Transverse colon (tissue), 4 donors: ENCODE data around the gene NNMT. TPM values are rescaled to one million over a fixed set of nuclear protein-coding genes. Genes with fewer than 3 reads are reported as not detected.

ENCODE experiments used
- DNase-seq: peaks from one replicate; pipeline ENCODE4 v3.0.0-alpha.2; 2019
- H3K27ac ChIP-seq, 4 donors: fragments of 200-600 bp; sonication (generic); 2 replicates each; pipeline ENCODE4 v1.5.1; 2016 to 2018; ENCODE audit warnings: inconsistent platforms in 4 of 4
- H3K27me3 ChIP-seq: fragments of 200-600 bp; sonication (generic); 2 replicates; pipeline ENCODE4 v1.5.1; 2017; ENCODE audit warnings: inconsistent platforms
- H3K36me3 ChIP-seq, 4 donors: fragments of 200-600 bp; sonication (generic); 2 replicates each; pipeline ENCODE4 v1.5.1; 2017 to 2019; ENCODE audit warnings: inconsistent platforms in 4 of 4
- H3K4me1 ChIP-seq, 4 donors: fragments of 200-600 bp; sonication (generic); 2 replicates each; pipeline ENCODE4 v1.5.1; 2017 to 2020; ENCODE audit warnings: inconsistent platforms in 4 of 4
- H3K4me3 ChIP-seq, 4 donors: fragments of 200-600 bp; sonication (generic); 1 replicate in 1 of 4; 2 replicates in 3 of 4; pipeline versions ENCODE4 v1.5.1 to v1.6.1; 2017 to 2019; ENCODE audit warnings: inconsistent platforms in 4 of 4
- H3K9me3 ChIP-seq, 2 donors: fragments of 200-600 bp; sonication (generic); 2 replicates each; pipeline ENCODE4 v1.5.1; 2017 to 2019; ENCODE audit warnings: inconsistent platforms in 2 of 2
- CTCF ChIP-seq, 5 experiments: fragments of 200-600 bp in 3 of 5; fragments of 450-650 bp in 2 of 5; sonication (generic) in 3 of 5; IDR thresholded peaks; 1 replicate in 2 of 5; 2 replicates in 3 of 5; pipeline ENCODE4 v1.5.1; 2016 to 2017; ENCODE audit warnings: antibody characterized with exemption in 5 of 5, inconsistent platforms in 3 of 5, mild to moderate bottlenecking in 2 of 5, moderate library complexity in 1 of 5
- EP300 ChIP-seq: sonication (generic); formaldehyde crosslinking; IDR thresholded peaks from one replicate; pipeline ENCODE4 v1.6.1; 2017; ENCODE audit warnings: antibody characterized with exemption, low read depth
- POLR2A ChIP-seq: fragments of 450-650 bp; IDR thresholded peaks from one replicate; pipeline ENCODE4 v1.6.1; 2016; ENCODE audit warnings: antibody characterized with exemption, mild to moderate bottlenecking, moderate library complexity
- POLR2AphosphoS5 ChIP-seq, 3 donors: sonication (generic); formaldehyde crosslinking; IDR thresholded peaks; one replicate each; pipeline ENCODE4 v1.6.1; 2016; ENCODE audit warnings: antibody characterized with exemption in 3 of 3
- WGBS, 2 donors: methylation state at CpG; one replicate each; pipeline ENCODE4 v1.1.5; 2018; ENCODE audit warnings: low coverage in 1 of 2; 5-methylcytosine and 5-hydroxymethylcytosine counted together
- in situ Hi-C, 4 donors: fragments of 200-750 bp; cut with MboI; loops; one replicate each; pipeline versions ENCODE4 v1.15.0 to v1.15.1; 2017; ENCODE audit warnings: low sequenced_read_pairs in 3 of 4, low pct_ligation_motif_present in 1 of 4, low pct_unique_long_range_greater_than_20kb in 1 of 4
- intact Hi-C: fragments of 100-400 bp; cut with DNase I; formaldehyde crosslinking; loops from one replicate; pipeline ENCODE4 v1.15.1; 2023; ENCODE audit warnings: low total_unique reads
- total RNA-seq, 4 donors: library from RNA; depleted of rRNA; stranded (reverse); fragments of >200 nt; gene quantifications; one replicate each; pipeline ENCODE4 v1.1.0, GENCODE V29; 2016

NNMT gene
- total RNA-seq, 4 donors from 2014 or later: 37.8 to 385 (median 179) TPM

GRCh38 chr11:114260077-114260476 is 36.1 kb upstream of the NNMT start:
- Histone ChIP-seq H3K4me3 (no peak overlapping the region), H3K36me3 (no peaks in the 10 kb centered on the region), H3K4me1 (peaks cover 0 to 48% (median 27%) of the 10 kb centered on the region in 4 donors), H3K27ac (peak overlapping the region in 3 of 4 donors; percentile 69 to 76 (median 75)), H3K27me3 (peaks cover 9% of the 10 kb centered on the region), H3K9me3 (no peaks in the 10 kb centered on the region)
- WGBS, 2 donors: 60 to 88% methylated on average over 1 to 6 of the region's 6 CpGs
- intact Hi-C loops: loop anchor here (5.0 kb wide), 1 partner anchor 223 kb away; no protein-coding TSS in a partner anchor
- TF ChIP-seq POLR2A (no peak), POLR2AphosphoS5 (IDR thresholded peaks at IDR 0.05) (peak in 1 of 3 donors; percentile 4)
- in situ Hi-C loops: loop anchor here in 3 of 4 donors (5.0 to 25.0 kb wide), 6 partner anchors 223 to 373 kb away; partner anchors contain the start of gene USP28 (in 1 of the 3)
- no peak for DNase-seq

DNA sequence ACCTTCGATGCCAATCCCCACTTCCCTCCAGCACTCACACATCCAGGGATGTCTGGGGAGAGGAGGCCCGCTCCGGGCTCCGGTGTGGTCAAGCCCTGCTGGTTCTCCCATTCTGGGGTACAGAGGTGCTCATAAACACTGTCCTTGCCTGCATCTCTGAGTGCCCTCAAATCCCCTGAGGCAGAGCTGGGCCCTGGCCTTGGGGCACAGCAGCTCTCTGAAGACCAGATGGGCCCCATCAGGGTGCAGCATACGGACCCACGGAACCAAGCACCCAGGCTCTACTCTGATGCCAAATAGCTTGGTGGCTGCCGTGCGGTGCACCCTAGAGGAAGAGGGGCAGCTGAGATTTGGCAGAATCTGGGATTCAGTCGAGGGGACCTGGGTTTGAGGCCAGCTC is 35.7 kb upstream of the NNMT start:
- Histone ChIP-seq H3K27ac (peak overlapping the region in 3 of 4 donors; percentile 69 to 76 (median 75)), H3K4me1 (peaks cover 0 to 48% (median 27%) of the 10 kb centered on the region in 4 donors), H3K4me3 (no peak overlapping the region), H3K27me3 (peaks cover 9% of the 10 kb centered on the region), H3K36me3 (no peaks in the 10 kb centered on the region), H3K9me3 (no peaks in the 10 kb centered on the region)
- DNase-seq: no peak
- 66 to 100% methylated on average over 1 to 7 of the region's 9 CpGs for WGBS, 2 donors
- intact Hi-C loops: loop anchor here (5.0 kb wide), 1 partner anchor 223 kb away; no protein-coding TSS in a partner anchor
- TF ChIP-seq CTCF (IDR thresholded peaks at IDR 0.05): no peak
- in situ Hi-C loops: loop anchor here in 3 of 4 donors (5.0 to 25.0 kb wide), 6 partner anchors 223 to 373 kb away; partner anchors contain the start of gene USP28 (in 1 of the 3)

GRCh38 chr11:114261791-114262190 is 34.4 kb upstream of the NNMT start:
- in situ Hi-C loops: loop anchor here in 3 of 4 donors (5.0 to 25.0 kb wide), 6 partner anchors 224 to 374 kb away; partner anchors contain the start of gene USP28 (in 1 of the 3)
- Histone ChIP-seq H3K4me3 (no peak overlapping the region), H3K36me3 (no peaks in the 10 kb centered on the region), H3K4me1 (peaks cover 0 to 43% (median 25%) of the 10 kb centered on the region in 4 donors), H3K9me3 (no peaks in the 10 kb centered on the region), H3K27me3 (peaks cover 9% of the 10 kb centered on the region), H3K27ac (no peak overlapping the region)
- no peak for DNase-seq
- intact Hi-C loops: loop anchor here (2.0 to 5.0 kb wide), 2 partner anchors 224 to 269 kb away; no protein-coding TSS in a partner anchor
- 75 to 81% methylated on average over 4 to 7 of the region's 7 CpGs for WGBS, 2 donors
- TF ChIP-seq CTCF (IDR thresholded peaks at IDR 0.05): no peak
- TF ChIP-seq POLR2A: no peak
- TF ChIP-seq POLR2AphosphoS5 (IDR thresholded peaks at IDR 0.05): no peak
- no peak for TF ChIP-seq EP300

- H3K27ac ChIP-seq: no peak overlapping the region
- H3K27me3 ChIP-seq: peaks cover 9% of the 10 kb centered on the region
- H3K36me3 ChIP-seq: no peaks in the 10 kb centered on the region
- intact Hi-C loops (loop anchor here (2.0 to 5.0 kb wide), 2 partner anchors 226 to 270 kb away; no protein-coding TSS in a partner anchor), in situ Hi-C loops (loop anchor here in 3 of 4 donors (5.0 to 25.0 kb wide), 6 partner anchors 226 to 376 kb away; partner anchors contain the start of gene USP28 (in 1 of the 3))
- DNase-seq: no peak
- peaks cover 0 to 32% (median 16%) of the 10 kb centered on the region in 4 donors for H3K4me1 ChIP-seq
- WGBS, 2 donors: 17% methylated on average over 6 to 9 of the region's 9 CpGs
- peak in 1 of 3 donors; percentile 48 for TF ChIP-seq POLR2AphosphoS5 (IDR thresholded peaks at IDR 0.05)
- TF ChIP-seq EP300: no peak
- peak; percentile 56 to 67 (median 62) for TF ChIP-seq CTCF (IDR thresholded peaks at IDR 0.05)
- no peak overlapping the region for H3K4me3 ChIP-seq
- H3K9me3 ChIP-seq: no peaks in the 10 kb centered on the region
These were observed 33.3 kb upstream of the NNMT start for GRCh38 chr11:114262681-114263512.
